Breast epithelium (tissue), 3 donors: Measurements from ENCODE around the gene FIBCD1.

Experiments used
- CTCF ChIP-seq, 3 donors: fragments of 450-650 bp; IDR thresholded peaks; one replicate each; pipeline ENCODE4 v1.5.1; 2016 to 2017; ENCODE audit warnings: antibody characterized with exemption in 3 of 3, mild to moderate bottlenecking in 3 of 3, moderate library complexity in 3 of 3
- POLR2AphosphoS5 ChIP-seq, 3 donors: sonication (generic); formaldehyde crosslinking; IDR thresholded peaks; one replicate each; pipeline ENCODE4 v1.6.1; 2017; ENCODE audit warnings: antibody characterized with exemption in 3 of 3

GRCh38 chr9:130905902-130906734 lies 32.9 kb downstream of the FIBCD1 start:
- TF ChIP-seq CTCF (IDR thresholded peaks at IDR 0.05) (no peak), POLR2AphosphoS5 (IDR thresholded peaks at IDR 0.05) (no peak)
